HG02870 (cell line): ENCODE measurements around the gene IFT81.
"Not testable (repeated sequence)": the region's sequence is repeated elsewhere in the genome, so short reads cannot be mapped to it uniquely, and the experiment has no call there.

Experiments
- ATAC-seq: cut with Tn5 transposase; IDR thresholded peaks from one replicate; pipeline ENCODE4 v1.9.1; 2021; ENCODE audit warnings: mild to moderate bottlenecking, moderate library complexity; ENCODE audit not compliant: unreplicated experiment

The IFT81 gene, protein sequence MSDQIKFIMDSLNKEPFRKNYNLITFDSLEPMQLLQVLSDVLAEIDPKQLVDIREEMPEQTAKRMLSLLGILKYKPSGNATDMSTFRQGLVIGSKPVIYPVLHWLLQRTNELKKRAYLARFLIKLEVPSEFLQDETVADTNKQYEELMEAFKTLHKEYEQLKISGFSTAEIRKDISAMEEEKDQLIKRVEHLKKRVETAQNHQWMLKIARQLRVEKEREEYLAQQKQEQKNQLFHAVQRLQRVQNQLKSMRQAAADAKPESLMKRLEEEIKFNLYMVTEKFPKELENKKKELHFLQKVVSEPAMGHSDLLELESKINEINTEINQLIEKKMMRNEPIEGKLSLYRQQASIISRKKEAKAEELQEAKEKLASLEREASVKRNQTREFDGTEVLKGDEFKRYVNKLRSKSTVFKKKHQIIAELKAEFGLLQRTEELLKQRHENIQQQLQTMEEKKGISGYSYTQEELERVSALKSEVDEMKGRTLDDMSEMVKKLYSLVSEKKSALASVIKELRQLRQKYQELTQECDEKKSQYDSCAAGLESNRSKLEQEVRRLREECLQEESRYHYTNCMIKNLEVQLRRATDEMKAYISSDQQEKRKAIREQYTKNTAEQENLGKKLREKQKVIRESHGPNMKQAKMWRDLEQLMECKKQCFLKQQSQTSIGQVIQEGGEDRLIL

DNA sequence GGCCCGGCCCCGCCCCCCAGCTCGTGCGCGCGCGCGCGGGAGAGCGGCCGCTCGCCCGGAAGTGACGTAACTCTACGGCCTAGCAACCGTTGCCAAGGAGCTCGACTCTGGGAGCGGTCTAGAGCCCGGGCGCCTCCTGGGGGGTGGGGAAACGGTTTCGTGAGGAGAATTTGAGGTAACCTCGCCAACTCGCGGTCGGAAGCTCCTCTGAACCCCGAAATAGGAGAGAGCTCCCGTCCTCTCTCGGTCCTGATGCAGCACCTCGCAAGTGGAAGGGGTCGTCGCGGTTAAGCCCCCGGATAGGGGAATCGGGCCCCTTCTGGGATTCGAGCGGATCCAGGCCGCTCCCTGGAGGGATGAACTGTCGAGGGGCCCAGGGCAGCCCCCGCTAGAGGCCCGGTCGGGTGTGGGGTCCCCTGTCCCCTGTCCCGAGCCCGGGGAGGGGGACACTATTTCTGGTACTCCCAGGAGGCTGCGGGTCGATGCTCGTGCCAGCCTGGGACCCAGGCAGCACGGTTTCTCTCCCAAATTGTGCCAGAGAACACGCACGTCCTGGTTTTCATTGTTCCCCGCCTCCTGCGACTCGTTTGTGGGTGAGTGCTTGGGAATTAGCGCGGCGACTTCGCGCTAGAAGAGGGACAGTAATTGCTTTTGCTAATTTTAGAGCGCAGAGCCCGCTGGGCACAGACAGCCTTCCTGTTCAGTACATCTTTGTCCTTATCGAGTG is at the start of gene IFT81:
Gene IFT81, plus strand, starts transcription at position 89 of the 727 bp plus-strand sequence. CDS start 3,024 bp downstream, outside the sequence.
- peak; percentile 82 for ATAC-seq

GRCh38 chr12:110075880-110076279 is 48.3 kb upstream of the IFT81 start:
- no peak for ATAC-seq

GRCh38 chr12:110077800-110078199 is 46.4 kb upstream of the IFT81 start:
- ATAC-seq = no peak

DNA sequence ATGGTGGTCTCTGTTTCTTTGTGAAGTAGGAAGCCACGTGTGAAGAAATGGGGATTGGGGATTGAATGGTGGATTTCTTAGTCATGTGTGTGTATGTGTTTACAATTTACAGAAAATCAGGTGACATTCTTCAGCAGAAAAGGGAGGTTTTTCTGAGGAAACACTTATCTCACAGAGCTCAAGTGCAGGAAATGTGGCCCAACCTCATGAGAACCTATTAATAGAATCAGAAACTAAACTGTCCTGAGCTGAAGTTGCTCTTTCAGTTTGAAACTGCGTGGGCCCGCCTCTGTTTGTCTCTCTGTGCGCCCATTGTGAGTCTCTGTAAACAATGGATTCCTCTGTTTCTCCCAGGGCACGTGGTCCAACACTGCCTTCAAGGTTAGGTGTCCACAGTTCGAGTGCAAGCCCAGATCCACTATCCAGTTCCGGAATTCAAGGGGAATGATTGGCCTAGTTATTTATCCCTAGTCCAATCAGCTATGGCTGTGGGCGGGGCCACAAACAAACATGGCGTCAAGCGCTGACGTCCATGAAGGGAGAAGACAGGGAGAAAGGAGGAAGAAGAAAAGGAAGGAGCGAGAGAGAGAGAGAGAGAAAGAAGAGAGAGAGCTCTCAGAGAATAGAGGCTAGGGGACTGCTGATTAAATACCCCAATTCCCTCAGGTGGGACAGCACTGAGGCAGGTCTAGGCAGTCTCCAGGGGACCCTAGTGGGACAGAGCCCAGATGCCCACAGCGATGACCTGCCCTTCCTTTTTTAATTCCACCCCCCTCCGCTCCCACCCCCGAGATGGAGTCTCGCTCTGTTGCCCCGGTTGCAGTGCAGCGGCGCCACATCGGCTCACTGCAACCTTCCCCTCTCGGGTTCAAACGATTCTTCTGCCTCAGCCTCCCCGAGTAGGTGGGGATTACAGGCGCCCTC is 44.4 kb upstream of the IFT81 start:
- ATAC-seq = peak; percentile 88

DNA sequence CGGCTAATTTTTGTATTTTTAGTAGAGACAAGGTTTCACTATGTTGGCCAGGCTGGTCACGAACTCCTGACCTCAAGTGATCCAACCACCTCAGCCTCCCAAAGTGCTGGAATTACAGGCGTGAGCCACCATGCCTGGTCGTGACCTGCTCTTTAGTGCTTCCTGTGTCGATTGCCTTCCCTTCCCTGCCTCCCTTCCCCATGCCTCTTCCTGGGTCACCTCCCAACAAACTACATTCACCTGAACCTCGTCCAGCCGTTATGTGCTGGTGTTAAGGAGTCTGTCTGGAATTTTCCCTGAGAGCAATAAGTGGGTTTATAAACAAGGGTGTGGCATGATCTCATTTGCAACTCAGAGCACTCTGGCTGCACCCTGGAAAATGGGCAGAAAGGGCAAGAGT is 43.7 kb upstream of the IFT81 start:
- ATAC-seq = no peak

DNA sequence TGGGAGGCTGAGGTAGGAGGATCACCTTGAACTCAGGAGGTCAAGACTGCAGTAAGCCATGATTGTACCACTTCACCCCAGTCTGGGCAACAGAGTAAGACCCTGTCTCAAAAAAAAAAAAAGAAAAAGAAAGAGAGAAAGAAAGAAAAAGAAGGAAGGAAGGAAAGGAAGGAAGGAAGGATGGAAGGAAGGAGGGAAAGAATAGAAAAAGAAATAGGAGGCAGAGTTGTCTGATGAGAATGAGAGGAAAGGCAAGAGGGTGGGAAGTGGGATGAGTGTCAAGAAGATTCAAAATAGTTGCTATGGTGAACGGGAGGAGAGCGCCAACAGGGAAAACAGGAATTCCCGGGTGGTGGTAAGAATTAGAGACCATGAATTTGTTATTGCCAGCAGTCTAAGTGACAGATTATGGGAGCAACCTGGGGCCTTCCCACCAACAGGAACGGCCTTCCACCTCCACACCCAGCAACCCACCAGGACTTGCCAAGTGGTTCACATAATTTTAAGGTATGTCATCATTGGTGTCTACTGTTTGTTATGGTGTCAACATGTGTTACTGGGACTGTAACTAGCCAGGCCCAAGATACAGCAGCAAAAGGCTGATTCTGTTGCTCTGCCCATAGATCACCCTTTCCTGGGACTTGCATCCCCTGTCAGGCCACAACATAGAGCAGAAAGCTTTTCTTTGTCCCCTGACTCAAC is 39.7 kb upstream of the IFT81 start:
- ATAC-seq = no peak

DNA sequence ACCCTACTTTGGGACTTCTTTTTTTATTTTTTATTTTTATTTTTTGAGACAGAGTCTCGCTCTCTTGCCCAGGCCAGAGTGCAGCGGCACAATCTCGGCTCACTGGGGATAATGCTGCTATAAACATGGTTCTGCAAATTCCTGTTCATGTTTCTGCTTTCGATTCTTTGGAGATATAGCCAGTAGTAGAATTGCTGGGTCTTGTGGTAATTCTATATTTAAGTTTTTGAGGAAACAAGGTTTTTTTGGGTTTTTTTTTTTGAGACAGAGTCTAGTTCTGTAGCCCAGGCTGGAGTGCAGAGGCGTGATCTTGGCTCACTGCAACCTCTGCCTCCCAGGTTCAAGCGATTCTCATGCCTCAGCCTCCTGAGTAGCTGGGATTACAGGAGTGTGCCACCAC is 35.9 kb upstream of the IFT81 start:
- not testable (repeated sequence) for ATAC-seq

DNA sequence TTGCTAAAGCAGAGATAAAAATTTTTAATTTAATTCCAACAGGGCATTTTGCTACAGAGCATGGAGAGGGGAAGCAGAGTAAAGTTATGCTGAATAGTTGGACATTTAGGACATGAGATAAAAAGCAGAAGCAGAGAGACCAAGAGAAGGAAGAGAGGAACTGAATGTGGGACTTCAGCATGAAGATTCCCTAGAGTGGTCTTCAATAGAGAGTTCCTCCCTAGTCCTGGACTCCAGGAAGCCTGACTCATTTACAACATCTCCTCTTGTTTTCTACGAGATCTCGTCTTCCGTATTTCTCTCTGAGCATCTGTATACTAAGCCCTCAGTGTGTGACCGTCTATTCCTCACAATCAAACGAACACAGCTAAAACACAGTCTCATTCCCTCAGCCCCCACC is 35.2 kb upstream of the IFT81 start:
- no peak for ATAC-seq

DNA sequence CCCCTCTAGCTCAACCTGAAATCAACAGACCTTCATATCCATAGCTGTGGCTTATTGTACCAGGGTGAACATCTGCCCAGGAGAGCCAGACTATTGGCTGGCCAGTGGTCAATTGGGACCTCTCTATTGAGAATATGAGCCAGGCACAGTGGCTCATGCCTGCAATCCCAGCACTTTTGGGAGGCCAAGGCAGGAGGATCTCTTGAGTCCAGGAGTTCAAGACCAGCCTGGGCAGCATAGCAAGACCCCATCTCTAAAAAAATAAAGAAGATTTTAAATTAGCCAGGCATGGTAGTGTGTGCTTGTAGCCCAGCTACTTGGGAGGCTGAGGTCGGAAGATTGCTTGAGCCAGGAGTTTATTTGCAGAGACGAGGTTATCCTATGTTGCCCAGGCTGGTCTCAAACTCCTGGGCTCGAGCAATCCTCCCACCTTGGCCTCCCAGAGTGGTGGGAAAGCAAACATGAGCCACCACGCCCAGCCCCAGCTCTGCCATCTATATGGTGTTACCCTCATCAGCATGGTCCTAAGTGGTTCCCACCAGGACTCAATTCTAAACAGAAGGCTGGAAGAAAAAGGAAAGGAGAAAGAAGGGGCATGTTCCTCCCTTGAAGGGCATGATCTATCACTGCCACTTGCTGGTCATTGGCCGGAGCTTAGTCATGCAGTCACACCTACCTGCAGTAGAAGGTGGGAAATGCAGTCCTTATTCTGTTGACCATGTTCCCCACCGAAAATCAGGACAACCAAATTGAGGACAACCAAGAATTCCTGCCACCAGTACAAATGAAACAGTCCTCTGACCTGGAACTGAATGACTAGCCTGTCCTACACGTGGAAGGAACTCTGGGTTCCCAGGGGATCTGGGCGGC is 33.7 kb upstream of the IFT81 start:
- ATAC-seq = no peak

DNA sequence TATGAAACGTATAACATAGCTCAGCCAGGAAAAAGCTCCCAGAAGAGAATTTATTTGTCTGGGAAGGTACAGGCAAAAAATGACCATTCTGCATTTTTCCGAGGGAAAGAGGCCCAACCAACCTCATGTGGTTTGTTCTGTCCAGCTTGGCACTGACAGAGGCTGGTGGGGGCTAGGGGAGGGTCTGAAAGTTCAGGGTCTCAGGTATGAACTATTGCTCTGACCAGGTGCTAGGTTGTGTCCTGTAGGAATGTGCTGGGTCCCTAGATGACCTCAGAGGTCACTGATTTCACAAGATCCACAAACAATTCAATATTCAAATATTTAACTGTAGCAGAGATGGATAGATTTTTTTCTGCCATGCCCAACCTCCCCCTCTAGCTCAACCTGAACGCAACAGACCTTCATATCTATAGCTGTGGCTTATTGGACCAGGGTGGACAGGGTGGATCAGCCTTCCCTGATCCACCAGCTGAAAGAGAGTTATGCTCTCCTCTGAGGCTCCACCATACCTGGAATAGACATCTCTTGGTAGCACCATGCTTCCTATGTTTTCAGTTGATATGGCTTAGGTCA is 32.9 kb upstream of the IFT81 start:
- no peak for ATAC-seq

- no peak for ATAC-seq
Observed at GRCh38 chr12:110093631-110094311, 30.4 kb upstream of the IFT81 start.

DNA sequence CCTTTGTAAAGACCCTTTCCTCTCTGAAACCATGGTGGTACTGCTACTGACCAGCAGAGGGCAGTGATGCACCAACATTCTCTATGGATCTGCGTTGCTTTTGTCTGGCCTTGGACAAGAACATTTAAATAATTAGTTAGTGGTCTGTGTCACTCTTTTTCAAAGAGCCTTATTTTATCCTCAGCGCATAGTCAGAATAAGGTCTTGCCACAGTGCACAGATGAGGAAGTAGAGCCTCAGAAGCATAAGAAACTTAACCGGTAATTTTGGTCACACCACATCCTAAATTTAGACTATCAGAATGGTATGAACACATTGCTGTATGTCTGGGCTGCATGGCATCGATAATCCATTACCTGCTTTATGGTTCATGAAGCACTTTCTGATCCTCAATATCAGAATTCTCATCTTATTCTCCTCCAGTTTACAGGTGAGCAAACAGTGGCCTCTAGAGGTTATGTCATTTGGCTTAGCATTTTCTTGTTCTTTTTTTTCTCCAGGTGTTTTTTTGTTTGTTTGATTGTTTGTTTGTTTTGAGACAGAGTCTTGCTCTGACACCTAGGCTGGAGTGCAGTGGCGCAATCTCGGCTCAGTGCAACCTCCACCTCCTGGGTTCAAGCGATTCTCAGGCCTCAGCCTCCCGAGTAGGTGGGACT is 23.7 kb upstream of the IFT81 start:
- peak; percentile 81 for ATAC-seq

DNA sequence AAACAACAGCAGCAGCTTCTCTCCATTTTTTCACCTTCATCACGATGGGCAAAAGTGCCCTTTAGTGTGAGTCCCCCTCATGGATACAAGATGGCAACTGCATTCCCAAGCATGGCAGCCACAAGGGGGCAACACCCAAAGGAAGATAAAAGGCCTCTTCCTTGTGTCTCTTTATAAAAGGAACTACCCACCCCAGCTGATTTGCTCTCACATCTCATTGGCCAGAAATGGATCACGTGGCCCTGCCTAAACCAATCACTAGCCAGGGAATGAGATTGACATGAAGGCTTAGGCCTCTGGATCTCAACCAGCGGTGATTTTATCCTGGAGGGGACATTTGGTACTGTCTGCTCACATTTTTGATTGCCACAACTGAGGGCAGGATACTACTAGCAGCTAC is 21.9 kb upstream of the IFT81 start:
- ATAC-seq = no peak

GRCh38 chr12:110104188-110105094 is 19.7 kb upstream of the IFT81 start:
- no peak for ATAC-seq

DNA sequence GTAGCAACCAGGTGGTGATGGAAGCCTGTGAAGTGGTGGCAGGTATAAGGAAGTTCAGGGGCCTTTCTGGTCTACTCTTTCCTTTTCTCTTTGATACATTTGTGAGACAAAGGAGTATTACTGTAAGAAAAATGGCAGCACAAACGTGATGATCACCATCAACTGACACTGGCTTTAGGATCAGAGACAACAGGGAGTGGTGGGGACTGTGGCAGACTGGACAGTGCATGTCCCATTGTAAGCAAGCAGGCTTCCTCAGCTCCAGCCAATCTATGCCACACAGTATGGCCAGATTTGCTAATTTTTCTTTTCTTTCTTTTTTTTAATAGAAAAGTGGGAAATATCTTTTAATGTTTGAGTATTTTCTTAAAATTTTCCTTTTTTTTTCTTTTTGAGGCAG is 19.0 kb upstream of the IFT81 start:
- ATAC-seq = no peak

DNA sequence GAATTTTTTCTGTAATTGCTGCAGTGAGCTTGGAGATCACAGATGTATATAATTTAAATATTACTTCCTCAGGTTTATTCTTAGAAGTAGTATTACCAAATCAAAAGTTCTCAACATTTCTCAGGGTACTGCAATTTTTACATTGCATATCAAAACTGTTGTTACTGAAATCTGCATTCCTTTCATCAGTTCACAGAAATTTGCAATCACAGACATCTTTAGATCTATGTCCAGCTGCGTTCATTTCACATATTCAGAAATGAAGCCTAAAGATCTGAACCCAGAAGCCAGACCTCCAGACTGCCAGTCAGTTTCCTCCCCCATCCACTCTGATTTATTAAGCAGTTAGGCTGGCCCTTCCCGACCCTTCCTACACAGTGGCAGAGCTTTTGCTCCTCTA is 18.2 kb upstream of the IFT81 start:
- no peak for ATAC-seq
